IMR-90 (cell line): ENCODE measurements around the gene FAM20C. TPM values are rescaled to one million over a fixed set of nuclear protein-coding genes. Genes with fewer than 3 reads are reported as not detected.

Experiments
- ATAC-seq: fragments of 200-7000 bp; cut with Tn5 transposase; 2 replicates; pipeline ENCODE4 v1.9.1; 2020; ENCODE audit warnings: low read depth, mild to moderate bottlenecking, moderate library complexity
- BruUV-seq: library from RNA; stranded (reverse); fragments of 400-500 nt; replicated peaks from 2 replicates; lab custom pipeline; 2021; lab: Mats Ljungman, UMichigan
- CTCF ChIA-PET: fragments of 300-600 bp; formaldehyde crosslinking; extraction: SDS; loops from one replicate; lab custom pipeline; 2021; ENCODE audit warnings: antibody characterized with exemption; lab: Yijun Ruan, JAX
- POLR2A ChIA-PET: fragments of 300-600 bp; sonication (Branson Sonifier 250); formaldehyde crosslinking; loops from one replicate; lab custom pipeline; 2022; ENCODE audit warnings: antibody characterized with exemption; ENCODE audit not compliant: unreplicated experiment; lab: Charles Lee
- DNase-seq: peaks from one replicate; pipeline ENCODE4 v3.0.0; 2013
- H2AFZ ChIP-seq: replicated peaks from 2 replicates; pipeline ENCODE3; 2013; ENCODE audit warnings: low read length, mild to moderate bottlenecking; ENCODE audit not compliant: poor library complexity
- H2AK5ac ChIP-seq: 2 replicates; pipeline ENCODE4 v1.6.1; 2013; ENCODE audit warnings: low read depth, low read length, inconsistent platforms
- H2AK9ac ChIP-seq: replicated peaks from 2 replicates; pipeline ENCODE3; 2013; ENCODE audit warnings: mild to moderate bottlenecking, low read depth, low read length, moderate library complexity; ENCODE audit not compliant: poor library complexity
- H2BK120ac ChIP-seq: 2 replicates; pipeline ENCODE4 v1.6.1; 2013; ENCODE audit warnings: low read depth, low read length, inconsistent platforms
- H2BK15ac ChIP-seq: 3 replicates; pipeline ENCODE4 v1.6.1; 2013; ENCODE audit warnings: low read depth, low read length, inconsistent platforms
- H2BK20ac ChIP-seq: 2 replicates; pipeline ENCODE4 v1.6.1; 2013; ENCODE audit warnings: low read depth, mild to moderate bottlenecking, inconsistent platforms, low read length, moderate library complexity
- H2BK5ac ChIP-seq: 2 replicates; pipeline ENCODE4 v1.6.1; 2013; ENCODE audit warnings: mild to moderate bottlenecking, low read depth, low read length, inconsistent platforms; ENCODE audit not compliant: poor library complexity, severe bottlenecking
- H3K14ac ChIP-seq: replicated peaks from 2 replicates; pipeline ENCODE4 v1.6.1; 2013; ENCODE audit warnings: low read depth, low read length, inconsistent platforms
- H3K18ac ChIP-seq: 2 replicates; pipeline ENCODE4 v1.6.1; 2013; ENCODE audit warnings: low read depth, low read length, control low read depth
- H3K23ac ChIP-seq: 2 replicates; pipeline ENCODE4 v1.6.1; 2013; ENCODE audit warnings: low read depth, low read length, inconsistent platforms
- H3K27ac ChIP-seq: 2 replicates; pipeline ENCODE4 v1.5.1; 2013; ENCODE audit warnings: mild to moderate bottlenecking, control low read depth, low read length; ENCODE audit not compliant: insufficient read depth
- H3K27me3 ChIP-seq: 2 replicates; pipeline ENCODE4 v1.6.1; 2013; ENCODE audit warnings: low read length; ENCODE audit not compliant: control insufficient read depth, insufficient read depth
- H3K36me3 ChIP-seq: 2 replicates; pipeline ENCODE4 v1.6.1; 2013; ENCODE audit warnings: low read length, mixed read lengths; ENCODE audit not compliant: control insufficient read depth, insufficient read depth
- H3K4ac ChIP-seq: 2 replicates; pipeline ENCODE4 v1.6.1; 2013; ENCODE audit warnings: low read depth, low read length, inconsistent platforms
- H3K4me1 ChIP-seq: 2 replicates; pipeline ENCODE4 v1.6.1; 2013; ENCODE audit warnings: low read length, mixed read lengths; ENCODE audit not compliant: control insufficient read depth, insufficient read depth
- H3K4me2 ChIP-seq: 2 replicates; pipeline ENCODE4 v1.6.1; 2013; ENCODE audit warnings: low read depth, mild to moderate bottlenecking, control low read depth, low read length, moderate library complexity
- H3K4me3 ChIP-seq: 2 replicates; pipeline ENCODE4 v1.5.1; 2013; ENCODE audit warnings: low read depth, mild to moderate bottlenecking, control low read depth, low read length, moderate library complexity; ENCODE audit not compliant: insufficient read depth
- H3K56ac ChIP-seq: 2 replicates; pipeline ENCODE4 v1.6.1; 2013; ENCODE audit warnings: low read length, inconsistent platforms; ENCODE audit not compliant: insufficient read depth; ENCODE audit errors: extremely low read depth
- H3K79me1 ChIP-seq, 2 experiments: 2 replicates each; pipeline ENCODE4 v1.6.1; 2013; ENCODE audit warnings: low read length in 2 of 2, inconsistent platforms in 1 of 2, low read depth in 1 of 2
- H3K9ac ChIP-seq: 2 replicates; pipeline ENCODE4 v1.6.1; 2013; ENCODE audit warnings: low read depth, low read length, control low read depth
- H3K9me1 ChIP-seq: 2 replicates; pipeline ENCODE4 v1.6.1; 2013; ENCODE audit warnings: low read length, inconsistent platforms; ENCODE audit not compliant: insufficient read depth
- H3K9me3 ChIP-seq: 2 replicates; pipeline ENCODE4 v1.6.1; 2013; ENCODE audit warnings: low read length; ENCODE audit not compliant: control insufficient read depth, insufficient read depth
- H4K20me1 ChIP-seq: 2 replicates; pipeline ENCODE4 v1.6.1; 2013; ENCODE audit warnings: low read length, inconsistent platforms; ENCODE audit not compliant: insufficient read depth
- H4K5ac ChIP-seq: 2 replicates; pipeline ENCODE4 v1.6.1; 2013; ENCODE audit warnings: mild to moderate bottlenecking, low read depth, low read length, control low read depth
- H4K8ac ChIP-seq, 2 experiments: 2 replicates each; pipeline ENCODE4 v1.6.1; 2013; ENCODE audit warnings: low read depth in 2 of 2, low read length in 2 of 2, control low read depth in 1 of 2, inconsistent platforms in 1 of 2
- H4K91ac ChIP-seq: 2 replicates; pipeline ENCODE4 v1.6.1; 2013; ENCODE audit warnings: low read depth, low read length, inconsistent platforms; ENCODE audit not compliant: insufficient read depth
- BHLHE40 ChIP-seq: fragments of 150-350 bp; IDR thresholded peaks from 2 replicates; pipeline ENCODE4 v1.6.1; 2016; ENCODE audit warnings: mild to moderate bottlenecking, low read depth, low read length
- CEBPB ChIP-seq: IDR thresholded peaks from 2 replicates; pipeline ENCODE4 v1.6.1; 2012; ENCODE audit warnings: low read depth, low read length, improper control_type of control experiment
- CHD1 ChIP-seq: IDR thresholded peaks from 2 replicates; pipeline ENCODE4 v1.6.1; 2012; ENCODE audit warnings: low read depth, low read length, improper control_type of control experiment
- FOS ChIP-seq: fragments of 150-350 bp; IDR thresholded peaks from 2 replicates; pipeline ENCODE4 v1.6.1; 2016; ENCODE audit warnings: low read depth, low read length
- MAFK ChIP-seq: IDR thresholded peaks from 2 replicates; pipeline ENCODE4 v1.6.1; 2012; ENCODE audit warnings: low read depth, low read length, improper control_type of control experiment
- MAZ ChIP-seq: IDR thresholded peaks from 2 replicates; pipeline ENCODE4 v1.6.1; 2012; ENCODE audit warnings: low read depth, mild to moderate bottlenecking, low read length, improper control_type of control experiment, moderate library complexity, borderline replicate concordance
- MXI1 ChIP-seq: IDR thresholded peaks from 2 replicates; pipeline ENCODE4 v1.6.1; 2012; ENCODE audit warnings: low read depth, mild to moderate bottlenecking, low read length, moderate library complexity, borderline replicate concordance
- NFE2L2 ChIP-seq: fragments of 150-350 bp; IDR thresholded peaks from 2 replicates; pipeline ENCODE4 v1.6.1; 2016; ENCODE audit warnings: low read depth, mild to moderate bottlenecking, low read length
- POLR2A ChIP-seq: IDR thresholded peaks from 2 replicates; pipeline ENCODE4 v1.6.1; 2012; ENCODE audit warnings: mild to moderate bottlenecking, low read depth, low read length
- RAD21 ChIP-seq: IDR thresholded peaks from 2 replicates; pipeline ENCODE4 v1.6.1; 2012; ENCODE audit warnings: low read length, improper control_type of control experiment
- RCOR1 ChIP-seq: IDR thresholded peaks from 2 replicates; pipeline ENCODE4 v1.6.1; 2012; ENCODE audit warnings: mild to moderate bottlenecking, low read length, improper control_type of control experiment; ENCODE audit not compliant: insufficient replicate concordance
- RFX5 ChIP-seq: IDR thresholded peaks from 2 replicates; pipeline ENCODE4 v1.8.0; 2012; ENCODE audit warnings: low read depth, mild to moderate bottlenecking, low read length, moderate library complexity
- SMC3 ChIP-seq: fragments of 150-350 bp; IDR thresholded peaks from 2 replicates; pipeline ENCODE4 v1.6.1; 2016; ENCODE audit warnings: low read depth, mild to moderate bottlenecking, antibody characterized with exemption, low read length, moderate library complexity
- WGBS, 2 experiments: methylation state at CpG; one replicate each; pipeline versions ENCODE4 v1.1.5 to v1.1.7; 2013; ENCODE audit warnings: missing lambda C conversion rate in 2 of 2; ENCODE audit not compliant: insufficient read length in 1 of 2; ENCODE audit errors: extremely low coverage in 2 of 2; 5-methylcytosine and 5-hydroxymethylcytosine counted together
- dilution Hi-C: fragments of 300-500 bp; cut with HindIII; formaldehyde crosslinking; loops from one replicate; pipeline ENCODE4 v1.14.3; 2018; ENCODE audit warnings: low sequenced_read_pairs; ENCODE audit not compliant: unreplicated experiment
- in situ Hi-C: fragments of 300-500 bp; cut with MboI; formaldehyde crosslinking; loops from 3 replicates; pipeline ENCODE4 v1.14.3; 2019; ENCODE audit warnings: low sequenced_read_pairs, inconsistent platforms, mixed read lengths
- intact Hi-C: fragments of 100-400 bp; cut with micrococcal nuclease; formaldehyde crosslinking; loops from 2 replicates; pipeline ENCODE4 v1.10.0; 2022
- polyA plus RNA-seq, 3 experiments: library from polyadenylated mRNA; depleted of rRNA; stranded (reverse); fragments of >200 nt; gene quantifications; 2 replicates each; pipeline ENCODE4 v1.2.3, GENCODE V29; 2012; ENCODE audit warnings: low replicate concordance in 1 of 3
- total RNA-seq: library from RNA; depleted of rRNA; stranded (reverse); fragments of >200 nt; gene quantifications from 2 replicates; pipeline ENCODE4 v1.2.3, GENCODE V29; 2012
- TF ChIP-seq, protein P1 (sequence below): fragments of 150-350 bp; IDR thresholded peaks from 2 replicates; pipeline ENCODE4 v1.6.1; 2017; ENCODE audit warnings: mild to moderate bottlenecking, antibody characterized with exemption, low read length, low read depth
- TF ChIP-seq, protein P2 (sequence below): conservative IDR thresholded peaks from 2 replicates; pipeline ENCODE4 v1.5.1; 2012; ENCODE audit warnings: mild to moderate bottlenecking, low read depth, low read length, improper control_type of control experiment
- TF ChIP-seq, protein P3 (sequence below): fragments of 150-350 bp; IDR thresholded peaks from 2 replicates; pipeline ENCODE4 v1.6.1; 2016; ENCODE audit warnings: low read depth, mild to moderate bottlenecking, low read length, moderate library complexity, borderline replicate concordance

Gene FAM20C
- total and polyA plus RNA-seq, 2 of the 4 experiments (the other 2 are of a cell fraction) = 7.7 to 36.6 TPM

DNA sequence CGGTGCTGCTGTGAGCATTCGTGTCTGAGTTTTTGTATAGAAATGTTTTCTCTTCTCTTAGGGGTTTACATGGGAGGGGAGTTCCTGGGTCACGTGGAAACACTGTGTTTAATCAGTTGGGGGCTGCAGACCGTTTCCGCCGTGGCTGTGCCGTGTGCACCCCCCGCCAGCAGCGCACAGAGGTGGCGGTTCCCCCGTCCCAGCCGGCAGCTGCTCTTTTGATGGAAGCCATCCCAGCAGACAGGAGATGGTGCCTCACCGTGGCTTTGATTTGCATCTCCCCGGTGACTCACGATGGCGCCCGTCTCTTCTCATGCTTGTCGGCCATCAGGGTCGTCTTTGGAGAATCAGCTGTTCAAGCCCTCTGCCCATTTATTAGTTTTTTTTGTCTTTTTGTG is 62.7 kb downstream of the FAM20C start:
- peaks cover 97% of the 10 kb centered on the region for H3K36me3 ChIP-seq
- in situ Hi-C loops = no loop called here
- BruUV-seq = no TSS peak

More for the DNA sequence above, 62.7 kb downstream of the FAM20C start:
- Histone ChIP-seq H2BK120ac (no peak overlapping the region), H4K20me1 (no peaks in the 10 kb centered on the region; the same call in 1 of the 2 replicates), H2AK9ac (no peak overlapping the region), H3K56ac (no peak overlapping the region), H2BK15ac (no peak overlapping the region), H3K4me2 (no peak overlapping the region), H3K4me1 (no peaks in the 10 kb centered on the region), H4K91ac (no peak overlapping the region), H2AK5ac (no peak overlapping the region), H3K9me3 (peaks cover 1% of the 10 kb centered on the region; the same call in 1 of the 2 replicates), H3K9ac (no peak overlapping the region), H4K8ac (no peak overlapping the region), H3K18ac (no peak overlapping the region), H2BK20ac (no peak overlapping the region), H4K5ac (no peak overlapping the region), H2AFZ (no peak overlapping the region), H3K79me1 (no peaks in the 10 kb centered on the region), H3K27me3 (no peaks in the 10 kb centered on the region), H3K4ac (no peak overlapping the region), H3K23ac (no peak overlapping the region), H2BK5ac (no peak overlapping the region), H3K27ac (no peak overlapping the region), H3K4me3 (no peak overlapping the region), H3K14ac (no peak overlapping the region), H3K9me1 (no peaks in the 10 kb centered on the region)
- 88% methylated on average over 5 of the region's 19 CpGs; no CpG with 5 or more reads in 1 of the 2 experiments for WGBS, 2 experiments
- ChIA-PET CTCF (no interaction called here), POLR2A (no interaction called here)
- no peak for ATAC-seq
- DNase-seq = no peak
- intact Hi-C loops (no loop called here), dilution Hi-C loops (no loop called here)
- TF ChIP-seq RFX5 = no peak
- TF ChIP-seq, protein P1, sequence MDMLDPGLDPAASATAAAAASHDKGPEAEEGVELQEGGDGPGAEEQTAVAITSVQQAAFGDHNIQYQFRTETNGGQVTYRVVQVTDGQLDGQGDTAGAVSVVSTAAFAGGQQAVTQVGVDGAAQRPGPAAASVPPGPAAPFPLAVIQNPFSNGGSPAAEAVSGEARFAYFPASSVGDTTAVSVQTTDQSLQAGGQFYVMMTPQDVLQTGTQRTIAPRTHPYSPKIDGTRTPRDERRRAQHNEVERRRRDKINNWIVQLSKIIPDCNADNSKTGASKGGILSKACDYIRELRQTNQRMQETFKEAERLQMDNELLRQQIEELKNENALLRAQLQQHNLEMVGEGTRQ = no peak
- TF ChIP-seq FOS = no peak
- no peak for TF ChIP-seq CHD1
- TF ChIP-seq MAFK = no peak
- TF ChIP-seq NFE2L2 = no peak
- TF ChIP-seq, protein P2, sequence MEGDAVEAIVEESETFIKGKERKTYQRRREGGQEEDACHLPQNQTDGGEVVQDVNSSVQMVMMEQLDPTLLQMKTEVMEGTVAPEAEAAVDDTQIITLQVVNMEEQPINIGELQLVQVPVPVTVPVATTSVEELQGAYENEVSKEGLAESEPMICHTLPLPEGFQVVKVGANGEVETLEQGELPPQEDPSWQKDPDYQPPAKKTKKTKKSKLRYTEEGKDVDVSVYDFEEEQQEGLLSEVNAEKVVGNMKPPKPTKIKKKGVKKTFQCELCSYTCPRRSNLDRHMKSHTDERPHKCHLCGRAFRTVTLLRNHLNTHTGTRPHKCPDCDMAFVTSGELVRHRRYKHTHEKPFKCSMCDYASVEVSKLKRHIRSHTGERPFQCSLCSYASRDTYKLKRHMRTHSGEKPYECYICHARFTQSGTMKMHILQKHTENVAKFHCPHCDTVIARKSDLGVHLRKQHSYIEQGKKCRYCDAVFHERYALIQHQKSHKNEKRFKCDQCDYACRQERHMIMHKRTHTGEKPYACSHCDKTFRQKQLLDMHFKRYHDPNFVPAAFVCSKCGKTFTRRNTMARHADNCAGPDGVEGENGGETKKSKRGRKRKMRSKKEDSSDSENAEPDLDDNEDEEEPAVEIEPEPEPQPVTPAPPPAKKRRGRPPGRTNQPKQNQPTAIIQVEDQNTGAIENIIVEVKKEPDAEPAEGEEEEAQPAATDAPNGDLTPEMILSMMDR = no peak
- TF ChIP-seq MAZ = no peak
- TF ChIP-seq, protein P3, sequence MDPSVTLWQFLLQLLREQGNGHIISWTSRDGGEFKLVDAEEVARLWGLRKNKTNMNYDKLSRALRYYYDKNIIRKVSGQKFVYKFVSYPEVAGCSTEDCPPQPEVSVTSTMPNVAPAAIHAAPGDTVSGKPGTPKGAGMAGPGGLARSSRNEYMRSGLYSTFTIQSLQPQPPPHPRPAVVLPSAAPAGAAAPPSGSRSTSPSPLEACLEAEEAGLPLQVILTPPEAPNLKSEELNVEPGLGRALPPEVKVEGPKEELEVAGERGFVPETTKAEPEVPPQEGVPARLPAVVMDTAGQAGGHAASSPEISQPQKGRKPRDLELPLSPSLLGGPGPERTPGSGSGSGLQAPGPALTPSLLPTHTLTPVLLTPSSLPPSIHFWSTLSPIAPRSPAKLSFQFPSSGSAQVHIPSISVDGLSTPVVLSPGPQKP = no peak
- no peak for TF ChIP-seq MXI1
- TF ChIP-seq BHLHE40 = no peak
- no peak for TF ChIP-seq RAD21
- TF ChIP-seq SMC3 = no peak
- no peak for TF ChIP-seq RCOR1
- TF ChIP-seq POLR2A = no peak
- no peak for TF ChIP-seq CEBPB
